Neural progenitor cell (in vitro differentiated cells): ENCODE measurements around the gene CLASRP. TPM values are rescaled to one million over a fixed set of nuclear protein-coding genes. Genes with fewer than 3 reads are reported as not detected.

Experiments
- DNase-seq: peaks from one replicate; pipeline ENCODE4 v3.0.0-alpha.2; 2016; ENCODE audit warnings: low spot score
- H2AFZ ChIP-seq: fragments of 200-600 bp; sonication (generic); replicated peaks from 2 replicates; pipeline ENCODE4 v1.6.1; 2016; ENCODE audit warnings: antibody characterized with exemption
- H3F3A ChIP-seq: fragments of 200-600 bp; sonication (generic); 2 replicates; pipeline ENCODE4 v1.6.1; 2016; ENCODE audit warnings: antibody characterized with exemption, low read depth
- H3K27ac ChIP-seq: fragments of 200-600 bp; sonication (generic); 2 replicates; pipeline ENCODE4 v1.5.1; 2016; ENCODE audit warnings: mild to moderate bottlenecking
- H3K27me3 ChIP-seq: fragments of 200-600 bp; sonication (generic); 2 replicates; pipeline ENCODE4 v1.6.1; 2016; ENCODE audit warnings: mild to moderate bottlenecking, moderate library complexity
- H3K36me3 ChIP-seq: fragments of 200-600 bp; sonication (generic); 2 replicates; pipeline ENCODE4 v1.5.1; 2016
- H3K4me1 ChIP-seq: fragments of 200-600 bp; sonication (generic); 2 replicates; pipeline ENCODE4 v1.6.1; 2016; ENCODE audit warnings: mixed run types
- H3K4me2 ChIP-seq: fragments of 200-600 bp; sonication (generic); 2 replicates; pipeline ENCODE4 v1.6.1; 2016
- H3K4me3 ChIP-seq: fragments of 200-600 bp; sonication (generic); 2 replicates; pipeline ENCODE4 v1.5.1; 2016
- H3K79me2 ChIP-seq: fragments of 200-600 bp; sonication (generic); 2 replicates; pipeline ENCODE4 v1.6.1; 2016; ENCODE audit warnings: low read depth
- H3K9ac ChIP-seq: fragments of 200-600 bp; sonication (generic); 2 replicates; pipeline ENCODE4 v1.6.1; 2016
- H3K9me3 ChIP-seq: fragments of 200-600 bp; sonication (generic); 2 replicates; pipeline ENCODE4 v1.5.1; 2016; ENCODE audit warnings: low read depth
- H4K20me1 ChIP-seq: fragments of 200-600 bp; sonication (generic); 2 replicates; pipeline ENCODE4 v1.6.1; 2016; ENCODE audit warnings: low read depth
- H3K27ac Mint-ChIP-seq: 3 replicates; pipeline ENCODE4 v1.8.0; 2021; ENCODE audit warnings: mixed read lengths
- H3K27me3 Mint-ChIP-seq: 2 replicates; pipeline ENCODE4 v1.8.0; 2022; ENCODE audit warnings: low read depth, mild to moderate bottlenecking, inconsistent platforms, moderate library complexity, mixed read lengths; ENCODE audit not compliant: insufficient read depth
- H3K36me3 Mint-ChIP-seq: 3 replicates; pipeline ENCODE4 v1.8.0; 2021; ENCODE audit warnings: mixed read lengths
- H3K4me1 Mint-ChIP-seq: 3 replicates; pipeline ENCODE4 v1.8.0; 2021; ENCODE audit warnings: mixed read lengths
- H3K4me3 Mint-ChIP-seq: 3 replicates; pipeline ENCODE4 v1.8.0; 2021; ENCODE audit warnings: mild to moderate bottlenecking, moderate library complexity, mixed read lengths
- H3K9me3 Mint-ChIP-seq: 3 replicates; pipeline ENCODE4 v1.8.0; 2020; ENCODE audit warnings: mixed read lengths
- EZH2 ChIP-seq: fragments of 200-600 bp; sonication (generic); IDR thresholded peaks from 2 replicates; pipeline ENCODE4 v1.6.1; 2017; ENCODE audit warnings: antibody characterized with exemption, mild to moderate bottlenecking, moderate library complexity
- EZH2phosphoT487 ChIP-seq: fragments of 200-600 bp; sonication (generic); IDR thresholded peaks from 2 replicates; pipeline ENCODE4 v1.6.1; 2017; ENCODE audit warnings: antibody characterized with exemption
- total RNA-seq: library from RNA; depleted of rRNA; stranded (reverse); fragments of >200 nt; gene quantifications from 2 replicates; pipeline ENCODE4 v1.2.3, GENCODE V29; 2015; ENCODE audit warnings: low replicate concordance
- TF ChIP-seq, protein P1 (sequence below): fragments of 200-600 bp; sonication (generic); IDR thresholded peaks from 2 replicates; pipeline ENCODE4 v1.5.1; 2017; ENCODE audit warnings: antibody characterized with exemption, mild to moderate bottlenecking

CLASRP gene
- total RNA-seq, 1 donor from 2014 or later, result 57.0 TPM

DNA sequence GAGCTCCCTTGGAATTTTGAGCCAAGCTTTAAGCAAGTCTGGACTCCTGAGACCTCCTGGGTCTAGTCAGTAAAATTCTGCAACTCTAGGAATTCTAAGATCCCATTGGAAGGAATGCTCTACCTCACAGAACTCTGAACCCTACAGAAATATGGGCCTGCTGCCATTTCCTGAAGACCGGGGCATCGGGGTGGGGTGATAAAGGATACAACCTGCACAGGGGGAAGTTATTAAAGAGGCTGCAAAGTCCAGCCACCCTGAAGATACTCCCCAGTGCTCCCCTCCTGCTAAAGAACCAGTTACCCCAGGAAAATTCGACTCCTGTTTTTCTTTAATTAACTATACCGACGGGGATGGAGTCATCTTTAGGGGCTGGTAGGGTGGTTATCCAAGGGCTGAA, 51.8 kb downstream of the CLASRP start:
- Histone ChIP-seq H3K9ac (no peak overlapping the region), H3K79me2 (peaks cover 30% of the 10 kb centered on the region), H3K4me3 (peak overlapping the region; percentile 97), H2AFZ (no peak overlapping the region), H3K36me3 (no peaks in the 10 kb centered on the region), H3K9me3 (no peaks in the 10 kb centered on the region), H3F3A (peaks cover 30% of the 10 kb centered on the region), H3K4me2 (peak overlapping the region; percentile 73), H3K4me1 (peaks cover 17% of the 10 kb centered on the region), H3K27me3 (no peaks in the 10 kb centered on the region), H3K27ac (peak overlapping the region; percentile 19), H4K20me1 (peaks cover 29% of the 10 kb centered on the region)
- H3K4me3 Mint-ChIP-seq, result peak overlapping the region; percentile 92
- H3K9me3 Mint-ChIP-seq, result no peaks in the 10 kb centered on the region
- peaks cover 12% of the 10 kb centered on the region for H3K36me3 Mint-ChIP-seq
- H3K27me3 Mint-ChIP-seq, result peaks cover 8% of the 10 kb centered on the region
- DNase-seq, result no peak
- peaks cover 30% of the 10 kb centered on the region for H3K4me1 Mint-ChIP-seq
- TF ChIP-seq, protein P1, sequence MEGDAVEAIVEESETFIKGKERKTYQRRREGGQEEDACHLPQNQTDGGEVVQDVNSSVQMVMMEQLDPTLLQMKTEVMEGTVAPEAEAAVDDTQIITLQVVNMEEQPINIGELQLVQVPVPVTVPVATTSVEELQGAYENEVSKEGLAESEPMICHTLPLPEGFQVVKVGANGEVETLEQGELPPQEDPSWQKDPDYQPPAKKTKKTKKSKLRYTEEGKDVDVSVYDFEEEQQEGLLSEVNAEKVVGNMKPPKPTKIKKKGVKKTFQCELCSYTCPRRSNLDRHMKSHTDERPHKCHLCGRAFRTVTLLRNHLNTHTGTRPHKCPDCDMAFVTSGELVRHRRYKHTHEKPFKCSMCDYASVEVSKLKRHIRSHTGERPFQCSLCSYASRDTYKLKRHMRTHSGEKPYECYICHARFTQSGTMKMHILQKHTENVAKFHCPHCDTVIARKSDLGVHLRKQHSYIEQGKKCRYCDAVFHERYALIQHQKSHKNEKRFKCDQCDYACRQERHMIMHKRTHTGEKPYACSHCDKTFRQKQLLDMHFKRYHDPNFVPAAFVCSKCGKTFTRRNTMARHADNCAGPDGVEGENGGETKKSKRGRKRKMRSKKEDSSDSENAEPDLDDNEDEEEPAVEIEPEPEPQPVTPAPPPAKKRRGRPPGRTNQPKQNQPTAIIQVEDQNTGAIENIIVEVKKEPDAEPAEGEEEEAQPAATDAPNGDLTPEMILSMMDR, result no peak
- no peak for TF ChIP-seq EZH2
- no peak for TF ChIP-seq EZH2phosphoT487
- H3K27ac Mint-ChIP-seq, result no peak overlapping the region

DNA sequence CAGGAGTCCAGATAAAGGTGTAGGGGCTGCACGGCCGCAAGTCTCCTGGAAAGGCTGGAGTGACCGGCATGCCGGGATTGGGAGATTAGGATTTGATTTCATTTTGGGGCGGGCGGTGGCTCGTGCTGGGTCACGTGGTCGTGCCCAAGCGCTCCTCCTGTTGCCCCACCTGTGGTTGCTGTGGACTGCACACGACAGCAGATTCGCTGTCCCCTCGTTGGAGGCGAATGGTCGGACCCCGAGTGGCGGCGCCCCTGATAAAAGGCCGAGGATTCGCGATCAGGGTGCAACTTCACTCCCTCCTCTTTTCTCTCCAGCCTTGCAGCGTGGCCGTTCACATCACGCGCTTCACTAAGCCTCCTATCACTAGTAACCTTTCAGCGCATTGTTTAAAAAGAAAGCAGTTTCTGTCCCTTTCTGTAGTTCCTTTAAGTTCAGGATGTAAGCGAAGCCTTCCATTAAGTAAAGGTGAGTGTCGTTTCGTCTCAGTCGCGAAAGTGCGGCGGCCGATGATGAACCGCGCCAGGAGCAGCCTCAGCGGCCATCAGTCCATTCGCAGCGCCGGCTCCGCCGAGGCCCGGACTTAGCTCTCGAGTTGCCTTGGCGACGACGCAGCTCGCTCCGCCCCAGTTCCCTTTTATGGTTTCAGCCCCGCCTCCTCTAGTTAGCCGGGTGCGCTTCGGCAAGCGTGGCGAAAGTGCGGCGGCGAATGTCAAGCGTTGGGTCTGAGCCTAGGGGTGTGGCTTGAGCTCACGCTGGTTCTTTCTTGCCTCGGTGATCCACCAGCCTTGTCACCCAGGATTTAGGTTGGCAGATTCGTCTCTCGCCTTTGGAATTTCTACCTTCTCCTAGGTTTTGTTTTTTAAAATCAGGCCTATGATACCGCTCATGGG, 52.4 kb downstream of the CLASRP start:
- H3K27ac ChIP-seq, result peak overlapping the region; percentile 19
- Mint-ChIP-seq H3K27me3 (peaks cover 8% of the 10 kb centered on the region), H3K36me3 (peaks cover 16% of the 10 kb centered on the region), H3K27ac (peak overlapping the region; percentile 100), H3K4me3 (peak overlapping the region; percentile 92), H3K4me1 (peaks cover 37% of the 10 kb centered on the region), H3K9me3 (no peaks in the 10 kb centered on the region)
- H2AFZ ChIP-seq, result peak overlapping the region; percentile 86
- no peaks in the 10 kb centered on the region for H3K9me3 ChIP-seq
- DNase-seq, result peak; percentile 100
- H3K4me3 ChIP-seq, result peak overlapping the region; percentile 97
- H3K79me2 ChIP-seq, result peaks cover 37% of the 10 kb centered on the region
- H3K36me3 ChIP-seq, result no peaks in the 10 kb centered on the region
- H3K4me1 ChIP-seq, result peaks cover 17% of the 10 kb centered on the region
- peak overlapping the region; percentile 97 for H3K9ac ChIP-seq
- peak overlapping the region; percentile 100 for H3K4me2 ChIP-seq
- H3F3A ChIP-seq, result peaks cover 30% of the 10 kb centered on the region
- peaks cover 36% of the 10 kb centered on the region for H4K20me1 ChIP-seq
- TF ChIP-seq, protein P1, result no peak
- TF ChIP-seq EZH2, result no peak
- TF ChIP-seq EZH2phosphoT487, result no peak
- H3K27me3 ChIP-seq, result no peaks in the 10 kb centered on the region

DNA sequence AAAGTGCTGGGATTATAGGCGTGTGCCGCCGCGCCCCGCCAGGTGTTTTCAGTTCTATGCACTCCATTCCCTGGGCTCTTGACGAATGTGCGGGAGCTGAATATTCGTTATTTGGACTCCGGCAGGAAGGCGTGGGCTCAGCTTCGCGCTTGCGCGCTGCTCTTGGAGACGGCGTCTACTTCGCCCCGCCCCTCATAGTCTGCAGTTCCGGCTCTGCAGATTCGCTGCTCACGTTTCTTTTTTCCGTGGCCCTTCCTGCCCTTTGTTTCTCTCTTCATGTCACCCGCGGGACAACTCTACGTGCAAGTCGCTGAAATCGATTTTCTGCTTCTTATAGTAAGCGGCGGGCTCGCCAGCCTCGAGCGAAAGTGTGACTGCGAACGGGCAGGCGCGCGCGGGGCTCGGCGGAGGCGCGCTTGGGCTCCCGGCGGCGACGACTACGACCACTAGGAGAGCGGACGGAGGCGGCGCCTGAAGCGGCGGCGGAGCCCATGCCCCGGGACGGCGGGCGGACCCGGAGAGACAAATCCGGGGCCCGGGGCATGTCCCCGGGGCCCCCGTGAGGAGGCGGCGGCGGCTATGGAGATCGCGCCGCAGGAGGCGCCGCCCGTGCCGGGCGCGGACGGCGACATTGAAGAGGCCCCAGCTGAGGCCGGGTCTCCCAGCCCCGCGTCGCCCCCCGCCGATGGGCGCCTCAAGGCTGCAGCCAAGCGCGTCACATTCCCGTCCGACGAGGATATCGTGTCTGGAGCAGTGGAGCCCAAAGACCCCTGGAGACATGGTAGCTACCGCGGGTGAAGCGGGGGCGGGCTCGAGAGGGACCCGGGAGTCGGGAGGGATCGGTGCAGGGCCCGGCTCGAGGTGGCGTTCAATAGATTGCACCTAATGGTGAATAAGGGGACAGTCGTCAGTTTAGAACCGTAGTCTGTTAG, 54.2 kb downstream of the CLASRP start, which contains the start of gene PPP1R37:
PPP1R37 (plus strand) TSS at position 433 of the 932 bp plus-strand sequence; CDS start at position 580, 147 bp downstream.
- DNase-seq, result peak; percentile 99
- Mint-ChIP-seq H3K36me3 (peaks cover 18% of the 10 kb centered on the region), H3K9me3 (no peaks in the 10 kb centered on the region), H3K27ac (peak within 1 kb of the TSS; percentile 100), H3K4me1 (peaks cover 53% of the 10 kb centered on the region), H3K4me3 (peak within 1 kb of the TSS; percentile 92), H3K27me3 (peaks cover 11% of the 10 kb centered on the region)
- peak within 1 kb of the TSS; percentile 97 for H3K9ac ChIP-seq
- no peaks in the 10 kb centered on the region for H3K36me3 ChIP-seq
- peaks cover 54% of the 10 kb centered on the region for H3K79me2 ChIP-seq
- H3F3A ChIP-seq, result peaks cover 30% of the 10 kb centered on the region
- TF ChIP-seq, protein P1, result peak; percentile 49
- TF ChIP-seq EZH2phosphoT487, result no peak
- no peaks in the 10 kb centered on the region for H3K9me3 ChIP-seq
- peaks cover 17% of the 10 kb centered on the region for H3K4me1 ChIP-seq
- H3K27ac ChIP-seq, result peak within 1 kb of the TSS; percentile 99
- peak within 1 kb of the TSS; percentile 100 for H3K4me2 ChIP-seq
- H3K4me3 ChIP-seq, result peak within 1 kb of the TSS; percentile 97
- H2AFZ ChIP-seq, result peak within 1 kb of the TSS; percentile 99
- no peaks in the 10 kb centered on the region for H3K27me3 ChIP-seq
- peaks cover 47% of the 10 kb centered on the region for H4K20me1 ChIP-seq
